ENCODE results near the gene FNDC3B.

DNA sequence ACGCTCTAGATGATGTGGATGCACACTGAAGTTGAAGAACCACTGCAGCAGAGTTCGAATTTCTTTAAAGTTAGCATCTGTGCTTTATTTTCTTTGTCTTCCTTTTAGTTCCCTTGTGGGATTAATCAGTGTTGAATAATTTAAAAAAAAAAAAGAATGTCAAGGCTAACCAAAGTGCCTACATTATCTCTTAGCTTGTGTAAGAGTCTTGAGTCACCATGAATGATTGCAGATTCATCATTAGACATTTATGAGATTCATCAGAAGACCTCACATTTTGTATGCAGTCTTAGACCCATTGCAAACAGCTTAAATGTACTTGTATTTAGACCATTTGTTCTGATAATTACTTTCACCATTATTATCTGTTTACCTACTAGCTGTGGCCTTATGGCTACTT lies 182.2 kb downstream of the FNDC3B start:
- TF ChIP-seq EP300 (IDR thresholded peaks at IDR 0.05): no peak
- no peak for TF ChIP-seq POLR2A (IDR thresholded peaks at IDR 0.05)
- TF ChIP-seq, protein P1, sequence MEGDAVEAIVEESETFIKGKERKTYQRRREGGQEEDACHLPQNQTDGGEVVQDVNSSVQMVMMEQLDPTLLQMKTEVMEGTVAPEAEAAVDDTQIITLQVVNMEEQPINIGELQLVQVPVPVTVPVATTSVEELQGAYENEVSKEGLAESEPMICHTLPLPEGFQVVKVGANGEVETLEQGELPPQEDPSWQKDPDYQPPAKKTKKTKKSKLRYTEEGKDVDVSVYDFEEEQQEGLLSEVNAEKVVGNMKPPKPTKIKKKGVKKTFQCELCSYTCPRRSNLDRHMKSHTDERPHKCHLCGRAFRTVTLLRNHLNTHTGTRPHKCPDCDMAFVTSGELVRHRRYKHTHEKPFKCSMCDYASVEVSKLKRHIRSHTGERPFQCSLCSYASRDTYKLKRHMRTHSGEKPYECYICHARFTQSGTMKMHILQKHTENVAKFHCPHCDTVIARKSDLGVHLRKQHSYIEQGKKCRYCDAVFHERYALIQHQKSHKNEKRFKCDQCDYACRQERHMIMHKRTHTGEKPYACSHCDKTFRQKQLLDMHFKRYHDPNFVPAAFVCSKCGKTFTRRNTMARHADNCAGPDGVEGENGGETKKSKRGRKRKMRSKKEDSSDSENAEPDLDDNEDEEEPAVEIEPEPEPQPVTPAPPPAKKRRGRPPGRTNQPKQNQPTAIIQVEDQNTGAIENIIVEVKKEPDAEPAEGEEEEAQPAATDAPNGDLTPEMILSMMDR (IDR thresholded peaks at IDR 0.05): no peak
